Upper lobe of left lung (tissue), 6 donors: ENCODE data around the gene SATB2. TPM values are rescaled to one million over a fixed set of nuclear protein-coding genes. Genes with fewer than 3 reads are reported as not detected.

Experiments
- ATAC-seq, 2 donors: fragments of 200-7000 bp; cut with Tn5 transposase; one replicate each; pipeline ENCODE4 v1.9.1; 2022; ENCODE audit warnings: mild to moderate bottlenecking in 2 of 2, moderate library complexity in 2 of 2; ENCODE audit not compliant: low FRiP score in 2 of 2
- DNase-seq, 2 donors: peaks; one replicate each; pipeline ENCODE4 v3.0.0-alpha.2; 2019 to 2020
- H3K27ac ChIP-seq, 4 donors: fragments of 200-600 bp; sonication (generic); one replicate each; pipeline ENCODE4 v1.5.1; 2016 to 2019
- H3K27me3 ChIP-seq, 4 donors: fragments of 200-600 bp; sonication (generic); one replicate each; pipeline ENCODE4 v1.5.1; 2017 to 2019
- H3K36me3 ChIP-seq, 4 donors: fragments of 200-600 bp; sonication (generic); one replicate each; pipeline ENCODE4 v1.5.1; 2016 to 2019
- H3K4me1 ChIP-seq, 4 donors: fragments of 200-600 bp; sonication (generic); one replicate each; pipeline ENCODE4 v1.5.1; 2018 to 2019
- H3K4me3 ChIP-seq, 4 donors: fragments of 200-600 bp; sonication (generic); one replicate each; pipeline ENCODE4 v1.5.1; 2017 to 2019; ENCODE audit warnings: mild to moderate bottlenecking in 2 of 4, moderate library complexity in 1 of 4
- H3K9me3 ChIP-seq, 4 donors: fragments of 200-600 bp; sonication (generic); one replicate each; pipeline ENCODE4 v1.5.1; 2018 to 2019
- CTCF ChIP-seq, 6 experiments: fragments of 450-650 bp in 4 of 6; fragments of 200-600 bp in 2 of 6; sonication (generic) in 2 of 6; IDR thresholded peaks; one replicate each; pipeline ENCODE4 v1.5.1; 2016 to 2019; ENCODE audit warnings: antibody characterized with exemption in 6 of 6
- EP300 ChIP-seq, 4 donors: sonication (generic); formaldehyde crosslinking; IDR thresholded peaks; one replicate each; pipeline ENCODE4 v1.5.1; 2017; ENCODE audit warnings: antibody characterized with exemption in 4 of 4, control low read depth in 2 of 4
- POLR2A ChIP-seq, 4 donors: fragments of 450-650 bp; IDR thresholded peaks; one replicate each; pipeline ENCODE4 v1.5.1; 2016 to 2017; ENCODE audit warnings: antibody characterized with exemption in 4 of 4, mild to moderate bottlenecking in 2 of 4
- POLR2AphosphoS5 ChIP-seq, 2 donors: sonication (generic); formaldehyde crosslinking; IDR thresholded peaks; one replicate each; pipeline ENCODE4 v1.5.1; 2017; ENCODE audit warnings: antibody characterized with exemption in 2 of 2
- WGBS, 2 donors: methylation state at CpG; one replicate each; pipeline ENCODE4 v1.1.5; 2017 to 2018; 5-methylcytosine and 5-hydroxymethylcytosine counted together
- total RNA-seq, 6 donors: library from RNA; depleted of rRNA in 4 of 6; stranded (reverse); fragments of >200 nt in 4 of 6; gene quantifications; one replicate each; pipeline versions ENCODE4 v1.1.0 to v1.2.1, GENCODE V29; 2016 to 2021
- donor health status: DM: no; HTN: no; CAD: no; lungs with moderate emphysema.
- donor health status: DM: no; HTN: yes; CAD: no; lungs with severe emphysema.

Gene SATB2
- total RNA-seq, 6 donors from 2014 or later = 1.7 to 9.4 (median 3.1) TPM

GRCh38 chr2:199344012-199344411 lies 113.7 kb downstream of the SATB2 start:
- Histone ChIP-seq H3K4me3 (no peak overlapping the region), H3K27me3 (no peaks in the 10 kb centered on the region), H3K9me3 (no peaks in the 10 kb centered on the region), H3K36me3 (no peaks in the 10 kb centered on the region), H3K4me1 (no peaks in the 10 kb centered on the region), H3K27ac (no peak overlapping the region)
- no peak for DNase-seq
- no peak for ATAC-seq
- WGBS, 2 donors = 90 to 95% methylated on average over 2 of the region's 2 CpGs
- no peak for TF ChIP-seq CTCF (IDR thresholded peaks at IDR 0.05)
- no peak for TF ChIP-seq POLR2AphosphoS5 (IDR thresholded peaks at IDR 0.05)
- no peak for TF ChIP-seq EP300 (IDR thresholded peaks at IDR 0.05)
- no peak for TF ChIP-seq POLR2A (IDR thresholded peaks at IDR 0.05)

GRCh38 chr2:199342334-199342733 lies 115.4 kb downstream of the SATB2 start:
- ATAC-seq (no peak), DNase-seq (no peak)
- H3K36me3 ChIP-seq = no peaks in the 10 kb centered on the region
- H3K9me3 ChIP-seq = no peaks in the 10 kb centered on the region
- no peak overlapping the region for H3K4me3 ChIP-seq
- no peaks in the 10 kb centered on the region for H3K27me3 ChIP-seq
- no peak for TF ChIP-seq POLR2AphosphoS5 (IDR thresholded peaks at IDR 0.05)
- TF ChIP-seq POLR2A (IDR thresholded peaks at IDR 0.05) = no peak
- TF ChIP-seq CTCF (IDR thresholded peaks at IDR 0.05) = no peak
- TF ChIP-seq EP300 (IDR thresholded peaks at IDR 0.05) = no peak
- no peaks in the 10 kb centered on the region for H3K4me1 ChIP-seq
- no peak overlapping the region for H3K27ac ChIP-seq
- WGBS, 2 donors = 67 to 79% methylated on average over 1 of the region's 1 CpG

GRCh38 chr2:199341123-199341522 lies 116.6 kb downstream of the SATB2 start:
- Histone ChIP-seq H3K9me3 (no peaks in the 10 kb centered on the region), H3K27me3 (no peaks in the 10 kb centered on the region), H3K36me3 (no peaks in the 10 kb centered on the region), H3K27ac (no peak overlapping the region), H3K4me3 (no peak overlapping the region), H3K4me1 (no peaks in the 10 kb centered on the region)
- TF ChIP-seq POLR2AphosphoS5 (IDR thresholded peaks at IDR 0.05) = no peak
- no peak for TF ChIP-seq CTCF (IDR thresholded peaks at IDR 0.05)
- TF ChIP-seq EP300 (IDR thresholded peaks at IDR 0.05) = no peak
- TF ChIP-seq POLR2A (IDR thresholded peaks at IDR 0.05) = no peak
- DNase-seq (no peak), ATAC-seq (no peak)
- WGBS, 2 donors = 67% methylated on average over 3 of the region's 3 CpGs

GRCh38 chr2:199339891-199340605 lies 117.7 kb downstream of the SATB2 start:
- Histone ChIP-seq H3K27me3 (no peaks in the 10 kb centered on the region), H3K9me3 (no peaks in the 10 kb centered on the region), H3K4me1 (no peaks in the 10 kb centered on the region), H3K36me3 (no peaks in the 10 kb centered on the region), H3K27ac (no peak overlapping the region), H3K4me3 (no peak overlapping the region)
- DNase-seq (no peak), ATAC-seq (no peak)
- TF ChIP-seq CTCF (IDR thresholded peaks at IDR 0.05) (no peak), POLR2AphosphoS5 (IDR thresholded peaks at IDR 0.05) (no peak), EP300 (IDR thresholded peaks at IDR 0.05) (no peak), POLR2A (IDR thresholded peaks at IDR 0.05) (no peak)
- 66 to 81% methylated on average over 3 of the region's 3 CpGs for WGBS, 2 donors

- Histone ChIP-seq H3K9me3 (no peaks in the 10 kb centered on the region), H3K27ac (no peak overlapping the region), H3K36me3 (no peaks in the 10 kb centered on the region), H3K4me1 (no peaks in the 10 kb centered on the region), H3K4me3 (no peak overlapping the region), H3K27me3 (no peaks in the 10 kb centered on the region)
- TF ChIP-seq POLR2A (IDR thresholded peaks at IDR 0.05) = no peak
- TF ChIP-seq EP300 (IDR thresholded peaks at IDR 0.05) = no peak
- DNase-seq (no peak), ATAC-seq (no peak)
- WGBS, 2 donors = 51 to 64% methylated on average over 2 of the region's 2 CpGs
These were observed 121.2 kb downstream of the SATB2 start for GRCh38 chr2:199336546-199336945.
